ENCODE results near the gene CD300A.

Gene CD300A

GRCh38 chr17:74449773-74450172, 16.7 kb upstream of the CD300A start:
- no peak overlapping the region for H3K27ac ChIP-seq (ENCODE audit: extremely low read depth, low read depth, low read length)
- POLR2A ChIA-PET, result no interaction called here
- TF ChIP-seq ZIC2 (tag by site-specific recombination; IDR thresholded peaks at IDR 0.05), result no peak
- TF ChIP-seq ZNF112 (tag by site-specific recombination; IDR thresholded peaks at IDR 0.05), result no peak
- TF ChIP-seq, protein P1, sequence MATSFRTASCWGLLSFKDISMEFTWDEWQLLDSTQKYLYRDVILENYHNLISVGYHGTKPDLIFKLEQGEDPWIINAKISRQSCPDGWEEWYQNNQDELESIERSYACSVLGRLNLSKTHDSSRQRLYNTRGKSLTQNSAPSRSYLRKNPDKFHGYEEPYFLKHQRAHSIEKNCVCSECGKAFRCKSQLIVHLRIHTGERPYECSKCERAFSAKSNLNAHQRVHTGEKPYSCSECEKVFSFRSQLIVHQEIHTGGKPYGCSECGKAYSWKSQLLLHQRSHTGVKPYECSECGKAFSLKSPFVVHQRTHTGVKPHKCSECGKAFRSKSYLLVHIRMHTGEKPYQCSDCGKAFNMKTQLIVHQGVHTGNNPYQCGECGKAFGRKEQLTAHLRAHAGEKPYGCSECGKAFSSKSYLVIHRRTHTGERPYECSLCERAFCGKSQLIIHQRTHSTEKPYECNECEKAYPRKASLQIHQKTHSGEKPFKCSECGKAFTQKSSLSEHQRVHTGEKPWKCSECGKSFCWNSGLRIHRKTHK (tag by site-specific recombination; IDR thresholded peaks at IDR 0.05), result no peak
- no peak for TF ChIP-seq ZNF248 (tag by site-specific recombination; IDR thresholded peaks at IDR 0.05)
- TF ChIP-seq FEZF1 (tag by site-specific recombination; IDR thresholded peaks at IDR 0.05), result no peak
- H3K9me3 ChIP-seq (ENCODE audit: control insufficient read depth, insufficient read depth, low read depth, low read length), result no peaks in the 10 kb centered on the region
- no peak overlapping the region for H3K4me3 ChIP-seq (ENCODE audit: low read depth, low read length)
- H3K4me1 ChIP-seq (ENCODE audit: control insufficient read depth, insufficient read depth, low read length), result peaks cover 8% of the 10 kb centered on the region
- peaks cover 0 to 13% of the 10 kb centered on the region in 2 experiments; a peak in 2 of 3 replicates for H3K36me3 ChIP-seq (ENCODE audit: control insufficient read depth in 2 of 2, insufficient read depth in 1 of 2, low read length in 2 of 2)
- CTCF ChIA-PET, result interaction anchor here (3.0 to 10.8 kb wide), 2 partner anchors 14 to 70 kb away, joined by 10 to 151 read pairs; no protein-coding TSS in a partner anchor

DNA sequence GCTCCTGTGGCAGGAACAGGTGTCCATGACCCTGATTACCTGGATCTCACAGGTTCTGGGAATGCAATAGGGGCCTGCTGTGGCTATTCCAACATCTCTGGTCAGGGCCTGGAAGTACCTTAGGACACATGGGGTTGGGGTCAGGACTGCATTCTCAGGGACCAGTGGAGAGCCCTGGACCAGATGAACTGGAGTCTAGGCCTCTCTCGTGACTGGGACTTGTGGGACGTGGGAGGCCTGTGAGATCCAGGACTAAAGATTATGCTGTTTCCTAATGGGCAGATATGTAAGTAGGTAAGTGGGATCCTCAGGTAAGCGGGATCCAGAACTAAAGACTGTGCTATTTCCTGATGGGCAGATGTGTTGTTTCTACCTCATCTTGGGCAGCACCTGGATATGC, 16.2 kb upstream of the CD300A start:
- H3K36me3 ChIP-seq (ENCODE audit: control insufficient read depth in 2 of 2, insufficient read depth in 1 of 2, low read length in 2 of 2), result peaks cover 0 to 13% of the 10 kb centered on the region in 2 experiments; a peak in 2 of 3 replicates
- TF ChIP-seq HOXD13 (CRISPR knock-in tag; IDR thresholded peaks at IDR 0.05; ENCODE audit: borderline replicate concordance), result no peak
- no peak for TF ChIP-seq ZNF404 (tag by site-specific recombination; IDR thresholded peaks at IDR 0.05)
- TF ChIP-seq ZNF266 (tag by site-specific recombination; IDR thresholded peaks at IDR 0.05; ENCODE audit: low read depth), result no peak
- no peak for TF ChIP-seq REPIN1 (tag by site-specific recombination; IDR thresholded peaks at IDR 0.05; ENCODE audit: low read depth)
- no peak for TF ChIP-seq ZNF473 (tag by site-specific recombination; IDR thresholded peaks at IDR 0.05)
- TF ChIP-seq ZNF366 (tag by site-specific recombination; conservative IDR thresholded peaks at IDR 0.05), result no peak
- no peak for TF ChIP-seq WT1 (tag by site-specific recombination; IDR thresholded peaks at IDR 0.05)
- TF ChIP-seq ZNF530 (tag by site-specific recombination; IDR thresholded peaks at IDR 0.05; ENCODE audit: low read depth), result no peak
- no peak for TF ChIP-seq ZNF48 (tag by site-specific recombination; IDR thresholded peaks at IDR 0.05)
- no peak for TF ChIP-seq MYNN (tag by site-specific recombination; IDR thresholded peaks at IDR 0.05; ENCODE audit: borderline replicate concordance)
- TF ChIP-seq ZFP41 (tag by site-specific recombination; IDR thresholded peaks at IDR 0.05; ENCODE audit: borderline replicate concordance), result no peak
- TF ChIP-seq ZEB2 (tag by site-specific recombination; IDR thresholded peaks at IDR 0.05), result no peak
- no peak for TF ChIP-seq ZNF830 (tag by site-specific recombination; IDR thresholded peaks at IDR 0.05; ENCODE audit: low read depth)
- no peak for TF ChIP-seq GLIS1 (tag by site-specific recombination; IDR thresholded peaks at IDR 0.05)
- TF ChIP-seq HOXC10 (CRISPR knock-in tag; IDR thresholded peaks at IDR 0.05), result no peak
- no peak for TF ChIP-seq ZNF426 (tag by site-specific recombination; IDR thresholded peaks at IDR 0.05)
- no peaks in the 10 kb centered on the region for H3K9me3 ChIP-seq (ENCODE audit: control insufficient read depth, insufficient read depth, low read depth, low read length)
- H3K27ac ChIP-seq (ENCODE audit: extremely low read depth, low read depth, low read length), result no peak overlapping the region
- H3K4me3 ChIP-seq (ENCODE audit: low read depth, low read length), result no peak overlapping the region
- peaks cover 8% of the 10 kb centered on the region for H3K4me1 ChIP-seq (ENCODE audit: control insufficient read depth, insufficient read depth, low read length)
- POLR2A ChIA-PET, result no interaction called here
- CTCF ChIA-PET, result interaction anchor here (1.4 to 11.7 kb wide), 3 partner anchors 14 to 71 kb away, joined by 3 to 453 read pairs (median 151); no protein-coding TSS in a partner anchor

- no peak overlapping the region for H3K4me3 ChIP-seq (ENCODE audit: low read depth, low read length)
- ChIA-PET CTCF (interaction anchor here (1.0 to 11.7 kb wide), 5 partner anchors 15 to 155 kb away, joined by 3 to 453 read pairs (median 5); no protein-coding TSS in a partner anchor), POLR2A (no interaction called here)
- peaks cover 0 to 13% of the 10 kb centered on the region in 2 experiments; a peak in 2 of 3 replicates for H3K36me3 ChIP-seq (ENCODE audit: control insufficient read depth in 2 of 2, insufficient read depth in 1 of 2, low read length in 2 of 2)
- no peak overlapping the region for H3K27ac ChIP-seq (ENCODE audit: extremely low read depth, low read depth, low read length)
- H3K9me3 ChIP-seq (ENCODE audit: control insufficient read depth, insufficient read depth, low read depth, low read length), result no peaks in the 10 kb centered on the region
- H3K4me1 ChIP-seq (ENCODE audit: control insufficient read depth, insufficient read depth, low read length), result peaks cover 8% of the 10 kb centered on the region
- TF ChIP-seq KLF16 (tag by site-specific recombination; IDR thresholded peaks at IDR 0.05) (no peak), ZNF514 (tag by site-specific recombination; IDR thresholded peaks at IDR 0.05) (no peak), ZNF558 (tag by site-specific recombination; IDR thresholded peaks at IDR 0.05) (no peak), ZBTB6 (tag by site-specific recombination; IDR thresholded peaks at IDR 0.05) (no peak), ZNF2 (tag by site-specific recombination; IDR thresholded peaks at IDR 0.05) (no peak)
- TF ChIP-seq, protein P1 (tag by site-specific recombination; IDR thresholded peaks at IDR 0.05), result no peak
These were observed 15.5 kb upstream of the CD300A start for GRCh38 chr17:74450925-74451403.
